NCI-H1417 (cell line): ENCODE data around the gene ZNF287.
"Not testable (repeated sequence)": the region's sequence is repeated elsewhere in the genome, so short reads cannot be mapped to it uniquely, and the experiment has no call there.

Source experiments
- DNase-seq, 3 experiments: peaks; one replicate each; lab custom pipeline; 2025; lab: John Stamatoyannopoulos, UW

The ZNF287 gene

DNA sequence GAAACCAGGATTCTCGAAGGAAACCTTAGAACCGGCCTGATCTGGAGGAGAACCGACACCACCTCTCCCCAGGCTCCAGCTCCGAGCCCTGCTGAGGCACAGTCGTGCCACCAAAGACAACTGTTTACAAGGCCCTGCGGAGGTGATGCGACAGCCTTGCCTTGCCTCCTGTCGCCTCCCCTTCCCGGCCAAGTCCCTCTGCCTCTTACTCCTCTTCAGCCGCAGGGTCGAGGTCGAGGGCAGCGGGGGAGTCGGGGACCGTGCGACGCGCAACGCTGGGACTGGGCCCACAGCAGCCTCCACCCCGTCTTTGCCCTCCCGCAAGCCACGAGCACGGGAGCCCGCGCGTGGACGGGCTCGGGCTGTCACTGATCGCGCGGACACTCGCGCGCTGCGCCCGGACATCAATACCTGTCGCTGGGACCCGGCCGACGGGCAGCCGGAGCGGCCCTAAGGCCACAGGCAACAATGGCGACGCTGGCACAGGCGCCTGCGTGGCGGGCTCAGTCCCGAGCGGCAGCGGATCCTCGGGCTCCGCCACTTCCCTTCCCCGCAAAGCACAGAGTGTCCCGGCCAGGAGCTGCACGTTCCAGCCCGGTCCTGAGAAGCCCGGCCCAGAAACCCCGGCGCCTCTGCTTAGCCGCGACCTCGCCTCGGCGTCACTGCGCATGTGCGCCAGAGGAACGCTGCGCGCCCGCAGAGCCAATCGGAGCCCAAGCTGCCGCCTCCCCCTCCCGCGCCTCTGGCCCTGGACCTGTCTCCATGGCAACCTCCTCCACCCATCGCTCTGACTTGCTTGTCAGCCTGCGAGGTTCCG, at the start of gene ZNF287:
ZNF287 (minus strand) TSS at position 664 of the 817 bp plus-strand sequence. CDS start 1,473 bp downstream, outside the sequence.
- DNase-seq: peak; percentile 86 to 92 (median 90)

DNA sequence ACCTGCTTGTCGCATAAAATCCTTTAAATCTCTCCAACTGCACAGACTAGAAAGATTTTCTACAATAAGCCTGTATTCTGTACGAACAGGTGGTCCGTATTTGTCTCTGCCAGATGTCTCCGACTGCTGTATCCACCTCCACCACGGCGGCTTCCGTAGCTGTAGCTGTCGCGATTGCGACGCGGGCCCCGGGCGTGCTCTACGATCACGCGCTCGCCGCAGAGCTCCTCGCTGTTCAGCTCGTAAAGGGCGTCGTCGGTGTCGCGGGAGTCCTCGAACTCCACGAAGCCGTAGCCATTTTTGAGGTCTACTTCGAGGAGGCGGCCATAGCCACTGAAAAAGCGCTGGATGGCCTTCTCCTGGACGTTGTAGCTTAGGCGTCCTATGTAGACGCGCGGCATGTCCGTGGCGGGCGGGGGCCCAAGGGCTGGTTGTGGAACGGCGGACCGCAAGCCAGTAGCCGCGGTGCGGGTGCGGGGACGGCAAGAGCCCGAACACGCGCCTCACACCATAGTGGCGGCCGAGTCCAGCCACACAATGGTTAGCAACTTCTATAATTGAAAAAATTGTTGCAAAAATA, 48.6 kb upstream of the ZNF287 start:
- no peak for DNase-seq

DNA sequence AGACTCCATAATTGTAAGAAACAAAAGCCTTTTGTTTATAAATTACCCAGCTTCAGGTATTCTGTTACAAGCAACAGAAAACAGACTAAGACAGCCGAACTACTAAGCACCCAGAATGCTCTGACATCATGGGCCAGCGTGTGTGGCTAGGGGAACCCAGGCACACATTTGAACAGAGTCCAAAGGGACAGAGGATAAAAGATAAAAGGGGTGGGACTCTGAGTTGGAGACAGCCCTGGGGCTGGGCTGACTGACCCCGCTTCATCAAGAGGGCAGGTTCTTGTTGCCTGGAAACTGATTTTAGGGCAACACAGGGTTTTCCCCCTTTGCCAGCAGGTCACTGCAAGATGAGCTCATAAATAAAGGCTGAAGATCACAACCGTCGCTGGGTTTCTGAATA, 30.5 kb upstream of the ZNF287 start:
- no peak for DNase-seq

DNA sequence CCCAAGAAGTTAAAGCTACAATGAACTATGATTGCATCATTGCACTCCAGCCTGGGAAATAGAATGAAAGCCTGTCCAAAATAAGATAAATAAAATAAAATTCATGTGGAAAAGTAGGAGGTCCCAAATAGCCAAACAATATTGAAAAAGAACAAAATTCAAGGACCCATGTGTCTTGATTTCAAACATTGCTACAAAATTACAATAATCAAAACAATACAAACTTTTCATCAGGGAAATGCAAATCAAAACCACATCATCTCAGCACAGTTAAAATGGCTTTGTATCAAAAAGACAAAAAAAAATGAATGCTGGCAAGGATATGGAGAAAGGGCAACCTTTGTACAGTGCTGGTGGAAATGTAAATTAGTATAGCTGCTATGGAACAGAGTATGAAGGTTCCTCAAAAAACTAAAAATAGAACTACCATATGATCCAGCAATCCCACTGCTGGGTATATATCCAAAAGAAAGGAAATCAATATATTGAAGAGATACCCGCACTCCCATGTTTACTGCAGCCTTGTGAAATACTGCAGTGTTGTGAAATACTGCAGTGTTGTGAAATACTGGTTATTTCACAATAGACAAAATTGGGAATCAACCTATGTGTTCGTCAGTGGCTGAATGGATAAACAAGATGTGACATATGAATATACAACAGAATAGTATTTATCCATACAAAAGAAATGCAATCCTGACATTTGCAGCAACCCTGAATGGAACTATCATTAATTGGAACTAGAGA, 24.5 kb upstream of the ZNF287 start:
- no peak for DNase-seq

DNA sequence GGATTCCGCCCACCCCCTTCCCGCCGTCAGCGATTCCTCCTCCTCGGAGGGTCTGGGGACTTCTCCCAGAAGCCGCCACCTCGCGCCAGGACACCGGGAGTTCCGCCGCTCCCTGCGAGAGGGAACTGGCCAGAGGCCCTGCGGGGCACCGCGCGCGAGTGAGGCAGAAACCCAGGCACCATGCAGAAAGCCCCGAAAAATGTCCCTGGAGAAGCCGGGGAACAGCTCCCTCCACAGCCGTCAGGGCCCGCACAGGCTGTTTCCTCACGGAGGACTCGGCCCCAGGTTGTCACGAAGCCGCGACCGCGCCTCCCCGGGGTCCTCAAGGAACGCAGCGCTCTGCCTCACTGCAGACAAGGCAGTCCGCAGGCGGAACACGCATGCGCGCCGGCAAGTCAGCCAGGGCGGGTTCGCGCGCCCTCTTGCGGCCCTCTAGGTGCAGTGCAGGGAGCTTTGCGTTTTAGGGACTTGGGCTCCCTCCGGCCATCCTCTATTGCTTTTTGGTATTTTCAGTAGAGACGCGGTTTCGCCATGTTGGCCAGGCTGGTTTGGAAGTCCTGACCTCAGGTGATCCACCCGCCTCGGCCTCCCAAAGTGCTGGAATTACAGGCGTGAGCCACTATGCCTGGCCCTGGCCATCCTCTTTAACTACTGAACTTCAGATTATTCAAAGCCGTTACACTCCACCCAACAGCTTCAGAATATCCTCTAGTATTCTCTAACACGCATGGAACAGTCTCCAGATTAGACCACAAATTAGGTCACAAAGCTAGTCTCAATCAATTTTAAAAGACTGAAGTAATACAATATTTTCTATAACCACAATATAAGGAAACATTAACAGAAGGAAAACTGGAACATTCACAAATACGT, 20.3 kb upstream of the ZNF287 start:
- peak; percentile 83 to 89 (median 87) for DNase-seq

DNA sequence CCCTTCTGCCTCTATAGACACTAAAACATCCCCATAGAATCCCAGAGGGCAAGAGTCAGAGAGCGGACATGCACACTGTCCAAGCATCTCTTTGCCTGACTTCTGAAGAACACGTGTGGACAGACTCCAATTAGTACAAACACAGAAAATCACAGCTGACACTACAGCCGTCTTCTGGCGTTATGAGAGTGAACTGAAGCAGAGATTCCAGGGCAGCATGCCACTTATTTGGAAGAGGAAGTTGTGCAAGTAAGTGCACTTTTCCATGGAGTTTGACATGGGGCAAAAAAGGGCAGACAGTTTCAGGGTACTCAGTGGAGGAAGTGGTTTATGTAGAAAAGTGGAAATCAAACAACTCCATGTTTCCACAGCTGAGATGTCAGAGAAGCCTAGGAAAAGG, 16.8 kb upstream of the ZNF287 start:
- no peak for DNase-seq

DNA sequence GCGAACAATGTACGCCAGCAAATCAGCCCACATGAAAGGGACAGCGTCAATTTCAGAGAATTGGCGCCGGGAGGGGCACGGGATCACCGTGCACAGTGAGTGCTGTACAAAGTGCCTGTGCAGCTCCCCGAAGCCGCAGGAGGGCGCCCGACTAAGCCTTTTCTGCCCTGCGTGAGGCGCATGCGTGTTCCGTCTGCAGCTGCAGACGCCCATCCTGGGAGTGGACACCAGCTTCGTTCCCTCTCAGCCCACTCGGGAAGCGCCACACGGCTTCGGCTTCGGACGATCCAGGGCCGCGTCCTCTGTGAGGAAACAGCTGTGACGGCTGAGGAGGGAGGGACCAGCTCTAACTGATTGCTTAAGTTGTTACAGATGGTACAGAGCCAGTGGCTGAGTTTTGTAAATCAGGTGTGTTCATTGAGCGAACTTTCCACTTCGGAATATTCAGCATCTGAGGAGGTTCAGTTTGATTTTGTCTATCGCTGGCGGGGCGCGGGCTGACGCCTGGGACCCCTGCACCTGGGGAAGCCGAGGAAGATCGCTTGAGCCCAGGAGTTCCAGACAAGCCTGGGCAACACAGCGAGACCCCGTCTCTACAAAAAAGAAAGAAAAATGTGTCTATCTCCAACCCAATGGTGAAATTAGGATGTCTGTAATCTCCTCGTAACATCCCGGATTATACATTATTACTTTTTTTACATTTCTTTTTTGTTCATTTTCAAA, 15.4 kb upstream of the ZNF287 start:
- DNase-seq: peak; percentile 67 to 85 (median 81)

DNA sequence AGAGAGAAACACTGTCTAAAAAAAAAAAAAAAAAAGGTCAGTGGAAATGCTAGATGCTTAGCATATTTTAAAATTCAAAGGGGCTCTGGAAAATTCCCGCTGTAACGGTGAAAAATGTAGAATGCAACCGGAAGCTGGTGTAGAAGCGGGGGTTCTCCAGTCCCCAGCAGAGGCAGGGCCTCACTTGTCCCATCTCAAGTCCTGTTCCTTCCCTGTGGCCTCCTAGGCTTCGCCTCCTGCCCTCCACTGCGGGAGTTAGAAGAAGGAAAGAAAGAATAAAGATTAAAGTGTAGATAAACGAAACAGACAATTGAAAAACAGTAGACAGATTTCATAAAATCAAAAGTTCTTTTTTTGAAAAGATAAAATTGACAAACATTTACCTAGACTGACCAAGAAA, 14.8 kb upstream of the ZNF287 start:
- no peak for DNase-seq

DNA sequence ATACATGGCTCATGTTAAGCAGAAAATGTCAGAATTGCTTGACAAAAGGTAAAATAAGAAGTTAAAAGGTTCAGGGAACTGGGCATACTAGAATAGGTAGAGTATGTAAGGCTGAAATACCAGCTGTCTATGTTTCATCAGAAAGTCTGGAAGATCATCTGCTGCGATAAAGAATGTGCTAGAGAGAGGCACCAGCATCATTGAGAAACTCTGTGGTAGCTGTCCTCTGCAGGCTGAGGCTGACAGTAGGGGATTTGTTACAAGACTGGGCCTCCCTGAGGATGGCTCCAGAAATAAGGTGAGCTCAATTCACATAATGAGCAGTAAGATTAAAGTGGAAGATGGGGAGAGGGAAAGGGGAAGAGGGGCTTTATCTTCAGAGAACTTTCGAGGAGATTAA, 4.5 kb upstream of the ZNF287 start:
- no peak for DNase-seq

DNA sequence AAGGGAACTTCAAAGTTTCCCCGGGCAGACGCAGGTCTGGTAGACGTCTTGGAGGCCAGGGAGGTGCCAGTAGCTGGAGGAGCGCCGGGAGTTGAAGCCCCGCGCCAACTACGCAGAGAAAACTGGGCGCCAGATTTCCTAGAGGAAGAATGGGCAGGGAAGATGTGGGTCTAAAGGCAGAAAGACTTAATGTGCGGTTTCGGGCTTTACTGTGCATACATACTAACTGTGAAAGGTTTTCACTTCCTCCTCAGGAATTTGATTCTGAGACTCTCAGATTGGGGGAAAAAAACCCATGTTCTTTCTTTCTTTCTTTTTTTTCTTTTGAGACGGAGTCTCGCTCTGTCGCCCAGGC, 331 bp upstream of the ZNF287 start:
- DNase-seq: no peak

DNA sequence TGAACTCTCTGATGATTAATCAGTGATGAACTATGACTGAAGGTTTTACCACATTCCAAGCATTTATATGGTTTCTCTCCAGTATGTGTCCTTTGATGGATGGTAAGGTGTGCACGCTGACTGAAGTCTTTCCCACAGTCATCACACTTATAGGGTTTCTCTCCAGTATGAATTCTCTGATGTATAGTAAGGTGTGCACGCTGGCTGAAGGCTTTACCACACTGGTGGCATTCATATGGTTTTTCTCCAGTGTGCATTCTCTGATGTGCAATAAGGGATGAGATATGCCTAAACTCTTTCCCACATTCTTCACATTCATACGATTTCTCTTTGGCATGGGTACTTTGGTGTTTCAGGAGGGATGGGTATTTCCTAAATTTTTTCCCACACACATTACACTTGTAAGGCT, 16.4 kb downstream of the ZNF287 start:
- DNase-seq: no peak

DNA sequence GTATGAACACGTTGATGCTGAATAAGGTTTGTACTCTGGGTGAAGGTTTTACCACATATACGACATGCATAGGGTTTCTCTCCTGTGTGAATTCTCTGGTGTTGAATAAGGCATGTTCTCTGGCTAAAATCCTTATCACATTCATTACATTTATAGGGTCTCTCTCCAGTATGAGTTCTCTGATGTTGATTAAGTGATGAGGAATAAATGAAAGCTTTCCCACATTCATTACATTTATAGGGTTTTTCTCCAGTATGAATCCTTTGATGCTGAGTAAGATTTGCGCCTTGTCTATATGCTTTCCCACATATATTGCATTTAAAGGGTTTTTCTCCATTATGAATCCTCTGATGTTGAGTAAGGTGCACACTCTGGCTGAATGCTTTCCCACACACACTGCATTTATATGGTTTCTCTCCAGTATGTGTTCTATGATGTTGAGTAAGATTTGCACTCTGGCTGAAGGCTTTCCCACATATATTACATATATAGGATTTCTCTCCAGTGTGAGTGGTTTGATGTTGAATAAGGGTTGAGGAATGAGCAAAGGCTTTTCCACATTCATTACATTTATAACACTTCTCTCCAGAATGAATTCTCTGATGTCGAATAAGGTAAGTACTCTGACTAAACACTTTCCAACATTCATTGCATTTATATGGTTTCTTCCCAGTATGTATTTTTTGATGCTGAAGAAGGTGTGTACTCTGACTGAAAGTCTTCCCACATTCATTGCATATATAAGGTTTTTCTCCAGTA, 16.9 kb downstream of the ZNF287 start:
- no peak for DNase-seq

DNA sequence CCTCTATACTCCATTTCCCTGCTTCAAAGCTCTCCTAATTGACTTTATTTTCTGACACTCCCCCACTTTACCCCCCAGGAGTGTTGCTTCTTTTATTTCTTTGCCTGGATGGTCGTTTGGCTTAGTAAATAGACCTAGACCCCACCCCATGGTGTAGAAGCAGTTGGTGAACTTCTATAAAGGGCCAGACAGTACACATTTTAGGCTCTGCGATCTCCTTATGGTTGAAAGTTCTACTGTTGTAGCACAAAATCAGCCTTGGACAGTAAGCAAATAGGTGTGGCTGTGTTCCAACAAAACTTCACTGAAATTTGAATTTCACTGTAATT, 31.9 kb downstream of the ZNF287 start:
- no peak for DNase-seq

DNA sequence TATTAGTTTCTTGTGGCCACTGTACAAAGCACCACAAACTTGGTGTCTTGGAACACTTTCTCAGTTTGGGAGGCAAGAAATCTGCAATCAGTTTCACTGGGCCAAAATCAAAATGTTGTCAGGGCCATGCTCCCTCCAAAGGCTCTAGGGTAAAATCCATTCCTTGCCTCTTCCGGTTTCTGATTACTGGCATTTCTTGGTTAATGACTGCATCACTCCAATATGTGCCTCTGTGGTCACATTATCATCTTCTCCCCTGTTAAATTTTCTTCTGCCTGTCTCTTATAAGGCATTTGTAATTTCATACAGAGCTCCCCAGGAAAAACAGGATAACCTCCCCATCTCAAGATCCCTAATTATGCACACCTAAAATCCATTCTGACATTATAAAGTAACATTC, 34.8 kb downstream of the ZNF287 start:
- no peak for DNase-seq

DNA sequence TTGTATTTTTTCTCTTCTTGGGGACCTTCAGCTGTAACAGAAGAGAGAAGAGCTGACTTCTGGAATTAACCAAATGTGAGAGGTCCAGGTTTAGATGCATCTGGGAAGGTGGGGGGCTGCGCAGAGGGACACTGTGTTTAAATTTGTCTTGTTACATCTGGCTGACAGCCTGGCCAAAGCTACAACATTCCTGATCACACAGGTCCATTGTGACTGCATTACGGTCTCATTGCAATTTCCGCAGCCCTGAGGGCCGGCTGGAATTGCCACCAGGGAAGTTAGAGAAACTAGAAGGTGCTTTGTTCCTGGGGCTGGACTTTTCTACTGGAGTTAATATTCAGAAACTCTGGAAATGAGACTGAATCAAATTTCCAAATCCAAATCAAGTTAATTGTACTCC, 39.1 kb downstream of the ZNF287 start:
- no peak for DNase-seq

DNA sequence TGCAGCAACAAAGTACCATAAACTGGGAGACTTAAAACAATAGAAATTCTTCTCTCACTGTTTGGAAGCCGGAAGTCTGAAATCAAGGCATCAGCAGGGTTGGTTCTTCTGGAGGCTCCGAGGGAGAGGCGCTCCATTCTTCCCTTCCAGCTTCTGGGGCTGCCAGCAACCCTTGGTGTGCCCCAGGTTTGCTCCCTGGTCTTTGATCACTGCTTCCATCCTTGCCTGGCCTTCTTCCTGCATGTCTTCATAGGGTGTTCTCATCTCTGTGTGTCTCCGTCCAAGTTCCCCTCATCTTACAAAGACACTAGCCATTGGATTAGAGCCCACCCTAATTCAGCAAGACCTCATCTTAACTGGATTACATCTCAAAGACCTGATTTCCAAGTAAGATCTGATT, 41.7 kb downstream of the ZNF287 start:
- no peak for DNase-seq

DNA sequence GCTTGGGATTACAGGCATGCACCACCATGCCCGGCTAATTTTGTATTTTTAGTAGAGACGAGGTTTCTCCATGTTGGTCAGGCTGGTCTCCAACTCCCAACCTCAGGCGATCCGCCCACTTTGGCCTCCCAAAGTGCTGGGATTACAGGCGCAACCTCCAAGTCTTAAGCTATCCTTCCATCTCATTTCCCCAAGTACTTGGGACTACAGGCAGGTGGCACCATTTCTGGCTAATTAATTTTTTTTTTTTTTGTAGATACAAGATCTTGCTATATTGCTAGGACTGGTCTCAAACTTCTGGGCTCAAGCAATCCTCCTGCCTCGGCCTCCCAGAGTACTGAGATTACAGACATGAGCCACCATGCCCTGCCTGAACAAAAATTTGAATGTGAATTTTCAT, 43.4 kb downstream of the ZNF287 start:
- not testable (repeated sequence) for DNase-seq

DNA sequence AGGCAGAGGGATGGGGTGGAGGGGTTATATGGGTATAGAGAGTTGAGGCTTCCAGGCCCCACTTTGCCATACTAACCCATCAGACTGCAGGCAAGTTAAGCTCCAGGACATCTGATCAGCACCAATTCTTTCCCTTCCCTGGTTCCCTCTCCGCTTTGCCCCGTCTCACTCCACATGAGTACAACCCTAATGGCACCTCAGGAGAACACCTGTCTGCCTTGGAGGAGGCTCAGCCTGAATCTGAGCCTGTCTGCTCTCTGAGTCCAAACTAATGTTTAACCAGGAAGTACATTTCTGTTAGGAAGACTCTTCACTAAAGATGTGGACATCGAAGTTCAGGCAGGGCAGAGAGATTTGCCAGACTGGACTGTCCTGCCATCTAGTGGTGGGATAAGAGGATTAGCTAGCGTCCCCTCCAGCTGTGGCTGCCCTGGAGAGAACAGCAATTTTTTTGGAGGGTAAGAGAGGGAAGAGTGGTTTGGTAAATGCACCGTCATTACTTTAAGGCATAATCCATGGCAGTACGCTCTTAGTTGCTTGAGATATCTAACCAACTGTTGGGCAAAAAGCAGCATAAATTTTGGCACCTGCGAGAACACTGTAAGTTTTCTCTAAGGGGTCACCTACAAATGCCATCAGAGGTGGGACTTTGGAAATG, 47.8 kb downstream of the ZNF287 start:
- DNase-seq: peak; percentile 55 to 82 (median 72)

DNA sequence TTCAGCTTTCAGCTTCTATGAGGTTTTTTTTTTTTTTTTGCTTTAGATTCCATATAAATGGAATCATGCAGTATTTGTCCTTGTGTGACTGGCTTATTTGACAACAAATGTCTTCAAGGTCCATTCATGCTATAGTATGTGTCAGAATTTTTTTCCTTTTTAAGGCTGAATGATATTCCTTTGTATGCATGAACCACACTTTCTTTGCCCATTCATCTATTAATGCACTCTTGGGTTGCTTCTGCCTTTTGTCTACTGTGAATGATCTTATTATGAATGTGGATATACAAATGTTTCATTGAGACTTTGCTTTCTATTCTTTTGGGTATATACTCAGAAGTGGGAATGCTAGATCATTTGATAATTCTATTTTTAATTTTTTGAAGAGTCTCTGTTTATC, 50.0 kb downstream of the ZNF287 start:
- no peak for DNase-seq

DNA sequence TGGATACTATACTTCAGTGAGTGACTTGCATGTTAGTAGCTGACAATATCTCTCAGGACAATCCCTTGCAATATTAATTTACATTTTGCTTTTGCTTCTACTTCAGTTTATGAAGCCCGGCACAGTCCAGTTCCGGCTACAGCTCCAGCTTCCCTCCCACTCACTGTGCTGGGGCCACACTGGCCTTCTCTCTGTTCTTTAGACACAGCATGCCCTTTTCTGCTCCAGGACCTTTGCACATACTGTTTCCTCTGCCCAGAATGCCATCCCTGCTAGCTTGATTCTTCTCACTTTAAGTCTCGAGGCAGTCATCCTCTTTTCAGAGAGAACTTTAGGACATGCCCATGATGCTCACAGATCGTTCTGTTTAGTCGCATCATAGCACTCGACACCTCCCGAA, 51.5 kb downstream of the ZNF287 start:
- DNase-seq: no peak
